Left ventricle myocardium inferior (tissue), 1 donor: ENCODE measurements around the gene AREL1. TPM values are rescaled to one million over a fixed set of nuclear protein-coding genes. Genes with fewer than 3 reads are reported as not detected.

Experiments used
- DNase-seq: peaks from one replicate; pipeline ENCODE4 v3.0.0-alpha.2; 2020
- H3K27ac ChIP-seq: fragments of 200-600 bp; replicated peaks from 2 replicates; pipeline ENCODE4 v1.8.0; 2021
- H3K27me3 ChIP-seq: fragments of 200-600 bp; 2 replicates; pipeline ENCODE4 v1.8.0; 2021; ENCODE audit warnings: low read depth
- H3K36me3 ChIP-seq: fragments of 200-600 bp; 2 replicates; pipeline ENCODE4 v1.8.0; 2021
- H3K4me1 ChIP-seq: fragments of 200-600 bp; 2 replicates; pipeline ENCODE4 v1.8.0; 2021
- H3K4me3 ChIP-seq: fragments of 200-600 bp; 2 replicates; pipeline ENCODE4 v1.8.0; 2021; ENCODE audit warnings: mild to moderate bottlenecking, moderate library complexity
- H3K9me3 ChIP-seq: fragments of 200-600 bp; replicated peaks from 2 replicates; pipeline ENCODE4 v1.8.0; 2021
- intact Hi-C: fragments of 100-400 bp; cut with micrococcal nuclease; formaldehyde crosslinking; loops from one replicate; pipeline ENCODE4 v1.11.0; 2022
- total RNA-seq: library from RNA; stranded (reverse); fragmentation: NEBNext Ultra II Directional; extraction: Animal tissue kit (Norgen Biotek cat#: 25700); gene quantifications from one replicate; pipeline ENCODE4 v1.2.1, GENCODE V29; 2021
- TF ChIP-seq, protein P1 (sequence below): fragments of 200-600 bp; IDR thresholded peaks from 2 replicates; pipeline ENCODE4 v1.8.0; 2021; ENCODE audit warnings: antibody characterized with exemption, mild to moderate bottlenecking, borderline replicate concordance
- donor health status: DM: no; HTN: yes; CAD: no; lungs with severe emphysema.

AREL1 gene
- total RNA-seq, 1 donor from 2014 or later, result 23.7 TPM

DNA sequence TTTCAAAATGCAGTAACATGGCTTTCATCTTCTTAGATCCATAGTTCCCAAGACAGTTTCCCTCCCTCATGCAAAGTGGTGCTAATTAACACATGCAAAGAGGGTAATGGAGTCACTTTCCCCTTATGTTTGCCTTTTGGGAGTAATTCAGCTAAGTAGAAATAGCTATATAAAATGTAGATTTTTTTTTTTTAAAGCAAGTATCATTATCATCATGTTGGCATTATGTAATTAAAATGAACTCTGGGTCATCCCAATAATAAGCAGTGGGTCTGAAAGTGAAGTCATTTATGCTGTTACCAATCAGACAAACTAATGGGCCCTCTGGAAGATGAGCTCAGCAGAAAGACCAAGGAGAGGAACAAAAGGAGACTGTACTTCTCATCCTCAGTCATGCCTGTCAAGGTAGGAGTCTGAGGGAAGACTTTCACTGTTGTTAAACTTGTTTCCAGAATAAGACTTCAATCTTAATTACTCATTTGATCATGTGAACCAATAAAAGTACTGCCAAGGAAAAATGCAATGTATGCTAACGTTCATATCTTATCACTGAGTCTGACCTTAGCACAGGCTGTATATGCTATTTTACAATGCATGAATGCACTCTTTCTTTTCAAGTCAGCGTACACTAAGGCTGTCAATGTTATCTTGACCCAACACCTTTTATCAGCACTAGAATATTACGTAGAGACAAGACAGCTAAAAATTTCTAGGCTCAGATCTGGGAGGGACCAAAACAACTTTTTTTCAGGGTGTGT, 26.8 kb downstream of the AREL1 start:
- Histone ChIP-seq H3K27me3 (no peaks in the 10 kb centered on the region), H3K4me3 (no peak overlapping the region), H3K4me1 (peaks cover 29% of the 10 kb centered on the region), H3K9me3 (no peaks in the 10 kb centered on the region), H3K27ac (peak overlapping the region; percentile 9), H3K36me3 (peaks cover 49% of the 10 kb centered on the region)
- TF ChIP-seq, protein P1, sequence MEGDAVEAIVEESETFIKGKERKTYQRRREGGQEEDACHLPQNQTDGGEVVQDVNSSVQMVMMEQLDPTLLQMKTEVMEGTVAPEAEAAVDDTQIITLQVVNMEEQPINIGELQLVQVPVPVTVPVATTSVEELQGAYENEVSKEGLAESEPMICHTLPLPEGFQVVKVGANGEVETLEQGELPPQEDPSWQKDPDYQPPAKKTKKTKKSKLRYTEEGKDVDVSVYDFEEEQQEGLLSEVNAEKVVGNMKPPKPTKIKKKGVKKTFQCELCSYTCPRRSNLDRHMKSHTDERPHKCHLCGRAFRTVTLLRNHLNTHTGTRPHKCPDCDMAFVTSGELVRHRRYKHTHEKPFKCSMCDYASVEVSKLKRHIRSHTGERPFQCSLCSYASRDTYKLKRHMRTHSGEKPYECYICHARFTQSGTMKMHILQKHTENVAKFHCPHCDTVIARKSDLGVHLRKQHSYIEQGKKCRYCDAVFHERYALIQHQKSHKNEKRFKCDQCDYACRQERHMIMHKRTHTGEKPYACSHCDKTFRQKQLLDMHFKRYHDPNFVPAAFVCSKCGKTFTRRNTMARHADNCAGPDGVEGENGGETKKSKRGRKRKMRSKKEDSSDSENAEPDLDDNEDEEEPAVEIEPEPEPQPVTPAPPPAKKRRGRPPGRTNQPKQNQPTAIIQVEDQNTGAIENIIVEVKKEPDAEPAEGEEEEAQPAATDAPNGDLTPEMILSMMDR, result no peak
- no peak for DNase-seq
- intact Hi-C loops, result no loop called here

DNA sequence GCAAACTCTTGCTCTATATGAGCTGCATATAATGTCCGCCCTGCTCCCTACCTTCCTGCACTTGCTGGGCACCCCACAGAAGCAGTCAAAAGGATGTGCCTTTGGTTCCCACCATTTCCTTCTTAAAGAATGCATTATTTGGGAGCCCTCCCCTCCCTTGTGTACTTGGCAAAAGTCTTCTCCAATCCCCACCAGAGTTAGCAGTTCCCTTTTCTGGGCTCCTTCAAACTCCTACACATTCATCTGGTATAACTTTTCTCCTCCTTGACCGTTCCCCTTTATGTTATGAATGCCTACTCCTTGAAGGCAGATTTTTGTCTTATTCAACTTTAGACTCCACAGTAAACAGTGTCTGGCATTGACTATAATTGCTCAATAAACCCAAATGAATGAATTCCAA, 27.8 kb downstream of the AREL1 start:
- intact Hi-C loops, result no loop called here
- H3K27me3 ChIP-seq, result no peaks in the 10 kb centered on the region
- H3K9me3 ChIP-seq, result no peaks in the 10 kb centered on the region
- H3K4me3 ChIP-seq, result no peak overlapping the region
- peaks cover 21% of the 10 kb centered on the region for H3K4me1 ChIP-seq
- H3K36me3 ChIP-seq, result peaks cover 44% of the 10 kb centered on the region
- DNase-seq, result no peak
- TF ChIP-seq, protein P1, result no peak
- no peak overlapping the region for H3K27ac ChIP-seq

DNA sequence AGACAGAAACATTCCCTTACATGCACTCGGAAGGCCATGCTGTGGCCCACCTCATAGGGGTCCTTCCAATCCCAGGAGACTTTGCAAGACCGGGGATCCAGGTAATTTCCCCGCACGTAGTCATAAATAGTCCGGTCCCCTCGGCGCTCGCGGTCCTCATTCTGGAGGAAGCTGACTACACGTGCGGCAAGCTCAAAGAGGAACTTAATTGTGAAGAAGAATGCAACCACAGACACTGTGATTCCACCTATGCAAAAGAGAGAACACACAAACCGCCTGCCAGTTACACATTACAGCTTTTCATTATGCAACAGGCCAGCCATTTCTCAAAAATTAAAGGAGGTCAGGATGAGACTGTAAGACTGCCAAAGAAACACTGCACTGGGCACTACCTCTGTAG, 28.4 kb downstream of the AREL1 start:
- H3K9me3 ChIP-seq, result no peaks in the 10 kb centered on the region
- no peak overlapping the region for H3K4me3 ChIP-seq
- TF ChIP-seq, protein P1, result no peak
- H3K4me1 ChIP-seq, result peaks cover 21% of the 10 kb centered on the region
- H3K36me3 ChIP-seq, result peaks cover 46% of the 10 kb centered on the region
- no peak overlapping the region for H3K27ac ChIP-seq
- intact Hi-C loops, result no loop called here
- no peak for DNase-seq
- no peaks in the 10 kb centered on the region for H3K27me3 ChIP-seq

DNA sequence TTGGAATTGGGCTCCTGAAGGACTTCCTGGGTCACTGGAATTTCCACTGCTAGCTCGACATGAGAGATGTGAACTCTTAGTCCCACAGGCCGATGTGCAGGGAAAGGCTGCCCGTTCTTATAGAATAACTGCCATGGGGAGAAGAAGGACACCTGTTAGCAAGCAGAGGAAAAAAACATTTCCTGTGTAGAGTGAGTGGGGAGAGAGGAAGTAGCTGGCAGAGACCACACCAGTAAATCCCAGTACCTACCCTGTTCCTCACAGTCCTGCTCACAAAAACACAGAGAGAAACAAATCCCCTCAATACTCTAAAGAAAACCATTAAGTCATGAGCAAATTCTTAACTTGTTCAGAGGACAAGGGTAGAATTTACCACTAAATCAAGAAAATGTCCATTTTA, 29.5 kb downstream of the AREL1 start:
- Histone ChIP-seq H3K27me3 (no peaks in the 10 kb centered on the region), H3K36me3 (peaks cover 42% of the 10 kb centered on the region), H3K4me3 (no peak overlapping the region), H3K4me1 (peaks cover 21% of the 10 kb centered on the region), H3K27ac (no peak overlapping the region), H3K9me3 (no peaks in the 10 kb centered on the region)
- intact Hi-C loops, result no loop called here
- DNase-seq, result no peak
- TF ChIP-seq, protein P1, result no peak

DNA sequence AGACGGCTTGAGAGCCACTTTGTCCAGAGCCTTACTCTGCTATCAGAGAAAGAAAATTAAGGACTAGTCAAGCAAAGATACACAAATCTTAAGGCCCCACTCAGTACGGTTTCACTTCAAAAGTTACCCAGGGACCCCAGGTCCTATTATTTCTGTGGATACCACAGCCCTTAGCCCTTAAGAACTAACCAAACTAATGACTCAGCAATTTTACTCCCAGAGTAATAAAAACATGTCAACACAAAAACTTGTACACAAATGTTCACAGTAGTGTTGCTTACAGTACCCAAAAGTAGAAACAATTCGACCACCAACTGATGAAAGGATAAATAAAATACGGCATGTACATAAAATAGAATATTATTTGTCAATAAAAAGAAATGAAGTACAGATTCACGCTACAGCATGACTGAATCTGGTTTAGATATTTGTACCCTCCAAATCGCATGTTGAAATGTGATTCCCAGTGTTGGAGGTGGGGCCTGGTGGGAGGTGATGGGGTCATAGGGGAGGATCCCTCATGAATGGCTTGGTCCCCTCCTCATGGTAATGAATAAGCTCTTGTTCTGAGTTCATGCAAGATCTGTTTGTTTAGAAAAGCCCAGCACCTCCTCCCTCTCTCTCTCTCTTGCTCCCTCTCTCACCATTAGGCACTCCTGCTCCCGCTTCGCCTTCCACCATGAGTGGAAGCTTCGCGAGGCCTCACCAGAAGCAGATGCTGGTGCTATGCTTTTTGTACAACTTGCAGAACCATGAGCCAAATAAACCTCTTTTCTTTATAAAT, 30.5 kb downstream of the AREL1 start:
- peaks cover 42% of the 10 kb centered on the region for H3K36me3 ChIP-seq

More for the DNA sequence above, 30.5 kb downstream of the AREL1 start:
- Histone ChIP-seq H3K27me3 (no peaks in the 10 kb centered on the region), H3K4me3 (no peak overlapping the region), H3K27ac (no peak overlapping the region), H3K9me3 (no peaks in the 10 kb centered on the region), H3K4me1 (peaks cover 20% of the 10 kb centered on the region)
- intact Hi-C loops, result no loop called here
- DNase-seq, result no peak
- TF ChIP-seq, protein P1, result no peak
